Rectal smooth muscle tissue (tissue), 1 donor: ENCODE data around the gene PPHLN1.

Source experiments
- H3K27ac ChIP-seq: one replicate; pipeline ENCODE4 v1.7.0; 2013; ENCODE audit warnings: low read depth, low read length, inconsistent platforms
- H3K27me3 ChIP-seq: one replicate; pipeline ENCODE4 v1.7.0; 2013; ENCODE audit warnings: low read length; ENCODE audit not compliant: control insufficient read depth, insufficient read depth
- H3K36me3 ChIP-seq: one replicate; pipeline ENCODE4 v1.7.0; 2013; ENCODE audit warnings: low read length; ENCODE audit not compliant: control insufficient read depth, insufficient read depth
- H3K4me1 ChIP-seq: one replicate; pipeline ENCODE4 v1.7.0; 2013; ENCODE audit warnings: low read length; ENCODE audit not compliant: control insufficient read depth, insufficient read depth
- H3K4me3 ChIP-seq: one replicate; pipeline ENCODE4 v1.7.0; 2013; ENCODE audit warnings: low read length
- H3K9ac ChIP-seq: one replicate; pipeline ENCODE4 v1.7.0; 2013; ENCODE audit warnings: low read length

PPHLN1 gene

GRCh38 chr12:42482748-42483520 is 157.0 kb downstream of the PPHLN1 start:
- Histone ChIP-seq H3K4me1 (peaks cover 2% of the 10 kb centered on the region), H3K36me3 (no peaks in the 10 kb centered on the region), H3K4me3 (peak overlapping the region; percentile 81), H3K27me3 (no peaks in the 10 kb centered on the region), H3K9ac (peak overlapping the region; percentile 74), H3K27ac (peak overlapping the region; percentile 70)

DNA sequence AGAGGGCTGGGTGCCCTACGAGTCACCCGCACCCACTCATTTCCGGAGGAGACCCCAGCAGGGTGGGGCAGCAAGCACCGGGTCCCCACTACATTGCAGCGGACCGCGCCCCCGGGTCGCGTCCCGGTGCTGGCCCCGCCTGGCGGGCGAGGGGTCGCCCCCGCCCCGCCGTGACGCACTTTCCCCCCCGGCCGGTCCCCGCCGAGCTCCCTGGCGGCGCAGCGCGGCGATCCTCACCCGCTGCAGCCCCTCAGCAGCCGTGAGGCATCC is 157.5 kb downstream of the PPHLN1 start:
- Histone ChIP-seq H3K9ac (no peak overlapping the region), H3K4me3 (peak overlapping the region; percentile 81), H3K27ac (peak overlapping the region; percentile 70), H3K27me3 (no peaks in the 10 kb centered on the region), H3K36me3 (no peaks in the 10 kb centered on the region), H3K4me1 (peaks cover 2% of the 10 kb centered on the region)

DNA sequence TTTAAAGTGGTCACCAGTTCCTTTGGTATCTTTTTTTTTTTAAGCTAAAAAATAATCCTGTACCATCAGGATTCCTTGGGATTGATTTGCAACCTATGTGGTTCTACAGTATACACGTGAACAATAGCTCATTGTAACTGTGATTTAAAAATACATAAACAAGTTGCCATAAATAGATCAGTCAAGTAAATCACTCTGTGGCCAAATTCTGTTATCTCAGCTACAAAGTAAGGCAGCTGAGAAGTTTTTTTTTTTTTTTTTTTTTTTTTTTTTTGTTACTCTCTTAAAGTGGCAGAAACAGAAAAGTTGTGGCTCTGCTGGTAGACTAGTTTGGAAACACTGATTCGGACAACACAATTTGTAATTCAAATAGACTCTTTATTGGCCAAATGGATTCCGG is 159.0 kb downstream of the PPHLN1 start:
- no peak overlapping the region for H3K4me3 ChIP-seq
- H3K27ac ChIP-seq = no peak overlapping the region
- H3K36me3 ChIP-seq = no peaks in the 10 kb centered on the region
- no peak overlapping the region for H3K9ac ChIP-seq
- H3K4me1 ChIP-seq = peaks cover 2% of the 10 kb centered on the region
- H3K27me3 ChIP-seq = no peaks in the 10 kb centered on the region

- H3K9ac ChIP-seq = no peak overlapping the region
- H3K4me1 ChIP-seq = peaks cover 2% of the 10 kb centered on the region
- H3K36me3 ChIP-seq = no peaks in the 10 kb centered on the region
- no peak overlapping the region for H3K4me3 ChIP-seq
- no peak overlapping the region for H3K27ac ChIP-seq
- H3K27me3 ChIP-seq = no peaks in the 10 kb centered on the region
Observed at GRCh38 chr12:42485823-42486222, 159.9 kb downstream of the PPHLN1 start.

DNA sequence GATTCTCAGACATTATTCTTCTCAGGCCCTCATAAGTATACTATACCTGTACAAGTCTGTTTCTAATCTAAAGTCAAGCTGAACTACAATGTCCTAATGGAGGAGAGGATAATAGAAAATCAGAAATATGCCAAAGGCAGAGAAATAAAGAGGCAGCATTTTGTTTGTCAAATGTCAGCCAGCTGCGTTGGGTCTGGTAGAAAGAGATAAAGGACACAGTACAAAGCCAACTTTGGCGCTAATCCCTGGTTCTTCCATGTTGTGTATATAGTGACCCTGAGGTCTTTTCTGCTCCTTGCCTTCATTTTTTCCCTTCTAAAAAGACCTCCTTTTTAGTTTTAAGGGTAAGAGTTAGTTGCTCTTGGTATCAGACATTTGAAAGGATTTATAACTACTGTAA is 160.4 kb downstream of the PPHLN1 start:
- H3K4me3 ChIP-seq = no peak overlapping the region
- no peak overlapping the region for H3K27ac ChIP-seq
- peaks cover 2% of the 10 kb centered on the region for H3K4me1 ChIP-seq
- H3K36me3 ChIP-seq = no peaks in the 10 kb centered on the region
- H3K27me3 ChIP-seq = no peaks in the 10 kb centered on the region
- no peak overlapping the region for H3K9ac ChIP-seq

- Histone ChIP-seq H3K4me1 (no peaks in the 10 kb centered on the region), H3K4me3 (no peak overlapping the region), H3K27me3 (no peaks in the 10 kb centered on the region), H3K27ac (no peak overlapping the region), H3K9ac (no peak overlapping the region), H3K36me3 (no peaks in the 10 kb centered on the region)
Observed at GRCh38 chr12:42490261-42490842, 164.4 kb downstream of the PPHLN1 start.
